NOMO-1 treated with DMSO at 0.1 percent for 48 hours (cell line): ENCODE measurements around the gene TTC23.

Experiments
- DNase-seq: peaks from one replicate; lab custom pipeline; 2025; ENCODE audit not compliant: unreplicated experiment; lab: John Stamatoyannopoulos, UW

Gene TTC23

GRCh38 chr15:99249270-99249841 lies at the start of gene TTC23:
Gene TTC23 (minus strand): TSS chr15:99249581. CDS start chr15:99228712, 20,869 bp downstream.
- no peak for DNase-seq

- DNase-seq, result no peak
Observed at GRCh38 chr15:99296386-99296785, 47.0 kb upstream of the TTC23 start.

GRCh38 chr15:99295840-99296239 lies 46.5 kb upstream of the TTC23 start:
- DNase-seq, result no peak

- DNase-seq, result no peak
Observed at GRCh38 chr15:99291643-99292042, 42.3 kb upstream of the TTC23 start.

- no peak for DNase-seq
Observed at GRCh38 chr15:99283717-99284116, 34.3 kb upstream of the TTC23 start.

- no peak for DNase-seq
Observed at GRCh38 chr15:99282586-99282985, 33.2 kb upstream of the TTC23 start.

- DNase-seq, result no peak
Observed at GRCh38 chr15:99282121-99282520, 32.7 kb upstream of the TTC23 start.

GRCh38 chr15:99279827-99280226 lies 30.4 kb upstream of the TTC23 start:
- DNase-seq, result no peak

GRCh38 chr15:99279290-99279689 lies 29.9 kb upstream of the TTC23 start:
- DNase-seq, result no peak

GRCh38 chr15:99275525-99276128 lies 26.2 kb upstream of the TTC23 start:
- DNase-seq, result no peak

- no peak for DNase-seq
Observed at GRCh38 chr15:99275061-99275460, 25.7 kb upstream of the TTC23 start.

- DNase-seq, result no peak
Observed at GRCh38 chr15:99273801-99274200, 24.4 kb upstream of the TTC23 start.

GRCh38 chr15:99268431-99268830 lies 19.1 kb upstream of the TTC23 start:
- DNase-seq, result no peak

- no peak for DNase-seq
Observed at GRCh38 chr15:99267957-99268356, 18.6 kb upstream of the TTC23 start.

GRCh38 chr15:99265541-99266070 lies 16.2 kb upstream of the TTC23 start:
- no peak for DNase-seq

GRCh38 chr15:99264125-99264524 lies 14.7 kb upstream of the TTC23 start:
- no peak for DNase-seq

GRCh38 chr15:99257107-99257750 lies 7.8 kb upstream of the TTC23 start:
- DNase-seq, result no peak

- DNase-seq, result no peak
Observed at GRCh38 chr15:99253381-99254090, 4.2 kb upstream of the TTC23 start.

GRCh38 chr15:99252326-99252725 lies 2.9 kb upstream of the TTC23 start:
- DNase-seq, result no peak

- DNase-seq, result peak; percentile 98
Observed at GRCh38 chr15:99250857-99251841, 1.8 kb upstream of the TTC23 start, which contains the start of gene LRRC28. Gene LRRC28 (plus strand): TSS chr15:99251481. CDS start chr15:99255958, 4,477 bp downstream.
